ENCODE data around the gene PANX2. TPM values are rescaled to one million over a fixed set of nuclear protein-coding genes. Genes with fewer than 3 reads are reported as not detected.
A peak's percentile ranks its signal among the peaks of the same experiment; 100 is the strongest.

PANX2 gene
- total and polyA plus RNA-seq, 9 of the 15 experiments (the other 6 are each of a cell fraction or from before 2014, with no cell fraction given) = 0.01 to 3.9 (median 0.67) TPM; not detected in 1

GRCh38 chr22:50173311-50173982, 2.9 kb downstream of the PANX2 start:
- in situ Hi-C loops (cut with MboI) = no loop called here
- CTCF ChIA-PET (ENCODE audit: low intra/inter-chr PET ratio) = no interaction called here
- no peaks in the 10 kb centered on the region for H4K20me1 ChIP-seq (replicated peaks; ENCODE audit: control insufficient read depth, insufficient read depth, low read length)

More at GRCh38 chr22:50173311-50173982, 2.9 kb downstream of the PANX2 start:
- TF ChIP-seq CUX1 (CRISPR knock-in tag; IDR thresholded peaks at IDR 0.05) (no peak), ZBTB33 (CRISPR knock-in tag; IDR thresholded peaks at IDR 0.05) (0 out of 2 replicates have a peak, but pooled peaks have one; percentile 32), SPI1 (IDR thresholded peaks at IDR 0.05; ENCODE audit: borderline replicate concordance, low read depth, low read length) (0 out of 2 replicates have a peak, but pooled peaks have one; percentile 23)
- no peak overlapping the region for H3K27ac ChIP-seq (ENCODE audit: extremely low read depth, low read depth, low read length)
- no peaks in the 10 kb centered on the region for H3K36me3 ChIP-seq (ENCODE audit: control insufficient read depth, insufficient read depth, low read length)
- WGBS (ENCODE audit: insufficient coverage, low coverage, missing lambda C conversion rate) = 56% methylated on average over 14 of the region's 26 CpGs
- no peak overlapping the region for H2AFZ ChIP-seq (ENCODE audit: low read depth, low read length)
- no peak overlapping the region for H3K4me2 ChIP-seq (ENCODE audit: insufficient read depth, low read length)
- no TSS peak for BruUV-seq (replicated peaks)
- peaks cover 10 to 62% of the 10 kb centered on the region in 2 experiments; a peak in 4 of 5 replicates for H3K4me1 ChIP-seq (replicated peaks in 1 of 2; ENCODE audit: control insufficient read depth in 2 of 2, insufficient read depth in 2 of 2, low read length in 2 of 2)
- intact Hi-C loops (cut with micrococcal nuclease) = no loop called here
- FAIRE-seq = no peak
- no peak for ATAC-seq
- H3K9me1 ChIP-seq (ENCODE audit: control insufficient read depth, insufficient read depth, low read length) = no peaks in the 10 kb centered on the region
- H3K4me3 ChIP-seq = no peak overlapping the region
- no peaks in the 10 kb centered on the region for H3K27me3 ChIP-seq (ENCODE audit: control insufficient read depth in 2 of 2, insufficient read depth in 2 of 2, low read length in 2 of 2)
- peak overlapping the region in 1 of 2 experiments; percentile 26; a peak in 1 of 4 replicates for H3K9ac ChIP-seq (ENCODE audit: insufficient read depth in 1 of 2, low read depth in 2 of 2, low read length in 2 of 2)
- DNase-seq (ENCODE audit: extremely low read depth in 1 of 4, low spot score in 3 of 4) = no peak
- POLR2A ChIA-PET = interaction anchor here (1.1 kb wide), 1 partner anchor 13 kb away, joined by 3 read pairs; no protein-coding TSS in a partner anchor
- H3K9me3 ChIP-seq (replicated peaks; ENCODE audit: control insufficient read depth, insufficient read depth, low read depth, low read length) = no peaks in the 10 kb centered on the region
- H3K79me2 ChIP-seq (ENCODE audit: control insufficient read depth, insufficient read depth, low read length) = no peaks in the 10 kb centered on the region
